Measurements from ENCODE around the gene ANKRD65. TPM values are rescaled to one million over a fixed set of nuclear protein-coding genes. Genes with fewer than 3 reads are reported as not detected.

Gene ANKRD65
- total RNA-seq, 2 donors from 2014 or later: 33.7 to 34.9 TPM

GRCh38 chr1:1435911-1436629, 15.0 kb upstream of the ANKRD65 start:
- no peaks in the 10 kb centered on the region for H3K36me3 ChIP-seq
- H3K4me1 ChIP-seq (replicated peaks): peaks cover 50% of the 10 kb centered on the region
- WGBS: 6% methylated on average over 23 of the region's 40 CpGs
- DNase-seq (ENCODE audit: low spot score): no peak
- no peaks in the 10 kb centered on the region for H3K9me3 ChIP-seq
- H3K27me3 ChIP-seq (replicated peaks; ENCODE audit: insufficient read depth): no peaks in the 10 kb centered on the region
- TF ChIP-seq CTCF (IDR thresholded peaks at IDR 0.05): no peak
- no peak for TF ChIP-seq POLR2A (IDR thresholded peaks at IDR 0.05)
- no peak for TF ChIP-seq POLR2AphosphoS5 (IDR thresholded peaks at IDR 0.05)
- intact Hi-C loops (cut with DNase I): no loop called here
- peak overlapping the region; percentile 57 to 65 for H3K4me3 ChIP-seq
- H3K27ac ChIP-seq: peak overlapping the region; percentile 96

- DNase-seq (ENCODE audit: low spot score): peak; percentile 80
- peaks cover 57% of the 10 kb centered on the region for H3K4me1 ChIP-seq (replicated peaks)
- no peaks in the 10 kb centered on the region for H3K36me3 ChIP-seq
- H3K4me3 ChIP-seq: peak within 1 kb of the TSS; percentile 57 to 65
- 21% methylated on average over 28 of the region's 89 CpGs for WGBS
- no peaks in the 10 kb centered on the region for H3K27me3 ChIP-seq (replicated peaks; ENCODE audit: insufficient read depth)
- intact Hi-C loops (cut with DNase I): no loop called here
- H3K9me3 ChIP-seq: no peaks in the 10 kb centered on the region
- H3K27ac ChIP-seq: peak within 1 kb of the TSS; percentile 96
- TF ChIP-seq POLR2AphosphoS5 (IDR thresholded peaks at IDR 0.05) (peak; percentile 8), CTCF (IDR thresholded peaks at IDR 0.05) (no peak), POLR2A (IDR thresholded peaks at IDR 0.05) (peak; percentile 81)
Observed at GRCh38 chr1:1435106-1435903, 14.2 kb upstream of the ANKRD65 start, which contains the start of gene VWA1. Gene VWA1 (plus strand): TSS chr1:1435690. CDS start chr1:1435749, 59 bp downstream.

GRCh38 chr1:1434824-1435105, 13.7 kb upstream of the ANKRD65 start:
- no peaks in the 10 kb centered on the region for H3K9me3 ChIP-seq
- intact Hi-C loops (cut with DNase I): no loop called here
- peak overlapping the region; percentile 96 for H3K27ac ChIP-seq
- no peaks in the 10 kb centered on the region for H3K27me3 ChIP-seq (replicated peaks; ENCODE audit: insufficient read depth)
- WGBS: 40% methylated on average over 4 of the region's 4 CpGs
- H3K4me3 ChIP-seq: peak overlapping the region in 1 of 2 donors; percentile 65
- no peaks in the 10 kb centered on the region for H3K36me3 ChIP-seq
- peaks cover 57% of the 10 kb centered on the region for H3K4me1 ChIP-seq (replicated peaks)
- TF ChIP-seq POLR2AphosphoS5 (IDR thresholded peaks at IDR 0.05): no peak
- no peak for DNase-seq (ENCODE audit: low spot score)

GRCh38 chr1:1434131-1434823, 13.2 kb upstream of the ANKRD65 start:
- WGBS: 16% methylated on average over 20 of the region's 32 CpGs
- Histone ChIP-seq H3K9me3 (no peaks in the 10 kb centered on the region), H3K36me3 (no peaks in the 10 kb centered on the region), H3K4me1 (replicated peaks) (peaks cover 58% of the 10 kb centered on the region), H3K27ac (peak overlapping the region; percentile 96), H3K4me3 (peak overlapping the region in 1 of 2 donors; percentile 65), H3K27me3 (replicated peaks; ENCODE audit: insufficient read depth) (no peaks in the 10 kb centered on the region)
- DNase-seq (ENCODE audit: low spot score): peak; percentile 67
- intact Hi-C loops (cut with DNase I): no loop called here
- TF ChIP-seq CTCF (IDR thresholded peaks at IDR 0.05): no peak
- peak; percentile 51 for TF ChIP-seq POLR2AphosphoS5 (IDR thresholded peaks at IDR 0.05)
- no peak for TF ChIP-seq POLR2A (IDR thresholded peaks at IDR 0.05)

GRCh38 chr1:1433804-1434130, 12.7 kb upstream of the ANKRD65 start:
- no peaks in the 10 kb centered on the region for H3K27me3 ChIP-seq (replicated peaks; ENCODE audit: insufficient read depth)
- TF ChIP-seq POLR2AphosphoS5 (IDR thresholded peaks at IDR 0.05): no peak
- no peak for TF ChIP-seq POLR2A (IDR thresholded peaks at IDR 0.05)
- no peak for TF ChIP-seq CTCF (IDR thresholded peaks at IDR 0.05)
- H3K4me1 ChIP-seq (replicated peaks): peaks cover 58% of the 10 kb centered on the region
- WGBS: 7% methylated on average over 12 of the region's 12 CpGs
- no peaks in the 10 kb centered on the region for H3K9me3 ChIP-seq
- peak overlapping the region; percentile 96 for H3K27ac ChIP-seq
- H3K4me3 ChIP-seq: peak overlapping the region in 1 of 2 donors; percentile 65
- intact Hi-C loops (cut with DNase I): no loop called here
- no peak for DNase-seq (ENCODE audit: low spot score)
- H3K36me3 ChIP-seq: no peaks in the 10 kb centered on the region
